NB4 (cell line): ENCODE results near the gene STEAP2.
A peak's percentile ranks its signal among the peaks of the same experiment; 100 is the strongest.

Experiments used
- DNase-seq: peaks from one replicate; pipeline ENCODE4 v3.0.0; 2010; ENCODE audit warnings: low read depth
- H3K4me3 ChIP-seq: one replicate; pipeline ENCODE4 v1.5.1; 2011; ENCODE audit warnings: mild to moderate bottlenecking, low read depth, low read length, moderate library complexity
- CTCF ChIP-seq: IDR thresholded peaks from one replicate; pipeline ENCODE4 v1.5.1; 2012; ENCODE audit warnings: low read depth, low read length
- MYC ChIP-seq: IDR thresholded peaks from 2 replicates; pipeline ENCODE4 v1.6.1; 2011; ENCODE audit warnings: low read depth, low read length
- POLR2A ChIP-seq: IDR thresholded peaks from 2 replicates; pipeline ENCODE4 v1.6.1; 2011; ENCODE audit warnings: mild to moderate bottlenecking; ENCODE audit not compliant: insufficient read length; ENCODE audit errors: extremely low read depth
- TF ChIP-seq, protein P1 (sequence below): IDR thresholded peaks from 2 replicates; pipeline ENCODE4 v1.6.1; 2011; ENCODE audit warnings: low read depth, low read length

Gene STEAP2

GRCh38 chr7:90211391-90212148, at the start of gene STEAP2:
STEAP2 (plus strand) TSS chr7:90211740; CDS start chr7:90225083, 13,343 bp downstream.
- TF ChIP-seq, protein P1, sequence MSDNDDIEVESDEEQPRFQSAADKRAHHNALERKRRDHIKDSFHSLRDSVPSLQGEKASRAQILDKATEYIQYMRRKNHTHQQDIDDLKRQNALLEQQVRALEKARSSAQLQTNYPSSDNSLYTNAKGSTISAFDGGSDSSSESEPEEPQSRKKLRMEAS, result no peak
- TF ChIP-seq POLR2A (no peak), MYC (no peak), CTCF (peak; percentile 4)
- no peak within 1 kb of the TSS for H3K4me3 ChIP-seq
- peak; percentile 15 for DNase-seq

DNA sequence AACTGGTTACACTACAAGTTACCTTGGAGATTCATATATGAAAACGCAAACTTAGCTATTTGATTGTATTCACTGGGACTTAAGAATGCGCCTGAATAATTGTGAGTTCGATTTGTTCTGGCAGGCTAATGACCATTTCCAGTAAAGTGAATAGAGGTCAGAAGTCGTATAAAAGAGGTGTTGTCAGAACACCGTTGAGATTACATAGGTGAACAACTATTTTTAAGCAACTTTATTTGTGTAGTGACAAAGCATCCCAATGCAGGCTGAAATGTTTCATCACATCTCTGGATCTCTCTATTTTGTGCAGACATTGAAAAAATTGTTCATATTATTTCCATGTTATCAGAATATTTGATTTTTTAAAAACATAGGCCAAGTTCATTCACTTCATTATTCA, 48.0 kb upstream of the STEAP2 start:
- no peak overlapping the region for H3K4me3 ChIP-seq
- no peak for DNase-seq
- TF ChIP-seq POLR2A (no peak), CTCF (no peak)

DNA sequence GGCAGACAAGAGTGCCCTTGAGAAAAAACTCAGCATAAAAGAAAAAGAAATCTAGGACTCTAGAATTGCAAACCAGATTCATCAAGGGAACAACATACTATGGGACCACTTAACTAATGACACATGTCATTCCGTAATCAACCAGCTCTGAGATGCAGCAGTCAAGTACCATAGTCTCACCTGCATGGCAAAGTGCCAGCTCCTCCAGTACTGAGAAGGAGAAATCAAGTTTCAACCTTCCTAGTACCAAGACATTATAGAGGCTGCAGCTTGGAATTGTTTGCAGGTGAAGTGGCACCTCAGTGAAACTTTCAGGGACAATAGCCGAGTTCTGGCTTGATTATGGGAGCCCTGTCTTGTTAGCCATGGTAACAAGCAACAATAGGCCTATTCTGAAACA, 45.8 kb upstream of the STEAP2 start:
- TF ChIP-seq CTCF (no peak), POLR2A (no peak), MYC (no peak)
- TF ChIP-seq, protein P1, result no peak

GRCh38 chr7:90166153-90166552, 45.4 kb upstream of the STEAP2 start:
- no peak overlapping the region for H3K4me3 ChIP-seq
- TF ChIP-seq MYC (no peak), POLR2A (no peak), CTCF (no peak)
- TF ChIP-seq, protein P1, result no peak
- no peak for DNase-seq

More for the DNA sequence above, 45.8 kb upstream of the STEAP2 start:
- H3K4me3 ChIP-seq, result no peak overlapping the region
- DNase-seq, result no peak

- no peak for DNase-seq
- TF ChIP-seq MYC (no peak), POLR2A (no peak), CTCF (no peak)
- TF ChIP-seq, protein P1, result no peak
- no peak overlapping the region for H3K4me3 ChIP-seq
Observed at GRCh38 chr7:90167361-90167760, 44.2 kb upstream of the STEAP2 start.

DNA sequence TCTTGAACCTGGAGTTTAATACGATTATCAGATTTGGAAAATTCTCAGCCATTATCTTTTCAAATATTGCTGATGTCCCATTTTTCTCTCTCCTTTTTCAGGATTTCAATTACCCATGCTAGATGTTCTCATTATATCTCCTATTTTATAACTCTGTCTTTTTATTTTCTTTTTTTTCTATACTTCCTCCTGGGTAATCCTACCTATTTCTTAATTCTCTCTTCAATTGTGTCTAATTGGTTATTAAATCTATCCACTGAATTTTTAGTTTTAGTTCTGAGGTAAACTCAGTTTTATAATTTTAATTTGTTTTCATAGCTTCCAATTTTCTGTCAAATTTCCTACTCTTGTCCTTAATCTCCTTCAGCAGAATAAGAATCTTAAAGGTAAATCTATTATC, 41.6 kb upstream of the STEAP2 start:
- no peak for DNase-seq
- H3K4me3 ChIP-seq, result no peak overlapping the region
- TF ChIP-seq MYC, result no peak
